Subcutaneous abdominal adipose tissue (tissue), 5 donors: ENCODE results near the gene HBP1.
"Not testable (repeated sequence)": the region's sequence is repeated elsewhere in the genome, so short reads cannot be mapped to it uniquely, and the experiment has no call there.

Experiments
- H3K27ac ChIP-seq: one replicate; pipeline ENCODE4 v1.7.0; 2013; ENCODE audit warnings: low read depth, mild to moderate bottlenecking, inconsistent platforms, low read length, moderate library complexity
- H3K27me3 ChIP-seq, 5 donors: one replicate each; pipeline ENCODE4 v1.7.0; 2013; ENCODE audit warnings: low read length in 5 of 5, inconsistent platforms in 1 of 5; ENCODE audit not compliant: control insufficient read depth in 5 of 5, insufficient read depth in 4 of 5
- H3K36me3 ChIP-seq, 5 donors: one replicate each; pipeline ENCODE4 v1.7.0; 2013; ENCODE audit warnings: low read length in 5 of 5; ENCODE audit not compliant: control insufficient read depth in 5 of 5, insufficient read depth in 5 of 5
- H3K4me1 ChIP-seq, 5 donors: one replicate each; pipeline ENCODE4 v1.7.0; 2013; ENCODE audit warnings: low read length in 5 of 5, mild to moderate bottlenecking in 3 of 5, moderate library complexity in 1 of 5; ENCODE audit not compliant: control insufficient read depth in 5 of 5, insufficient read depth in 5 of 5
- H3K4me3 ChIP-seq, 5 donors: one replicate each; pipeline ENCODE4 v1.7.0; 2013; ENCODE audit warnings: low read length in 5 of 5, low read depth in 1 of 5
- H3K9ac ChIP-seq, 5 donors: one replicate each; pipeline ENCODE4 v1.7.0; 2013; ENCODE audit warnings: low read length in 5 of 5, mild to moderate bottlenecking in 4 of 5, moderate library complexity in 3 of 5
- H3K9me3 ChIP-seq, 5 donors: one replicate each; pipeline ENCODE4 v1.7.0; 2013; ENCODE audit warnings: low read length in 5 of 5; ENCODE audit not compliant: control insufficient read depth in 5 of 5
- donor health status: healthy.
- donor health status: healthy.
- donor health status: healthy.
- donor health status: healthy.
- donor health status: healthy.

The HBP1 gene

DNA sequence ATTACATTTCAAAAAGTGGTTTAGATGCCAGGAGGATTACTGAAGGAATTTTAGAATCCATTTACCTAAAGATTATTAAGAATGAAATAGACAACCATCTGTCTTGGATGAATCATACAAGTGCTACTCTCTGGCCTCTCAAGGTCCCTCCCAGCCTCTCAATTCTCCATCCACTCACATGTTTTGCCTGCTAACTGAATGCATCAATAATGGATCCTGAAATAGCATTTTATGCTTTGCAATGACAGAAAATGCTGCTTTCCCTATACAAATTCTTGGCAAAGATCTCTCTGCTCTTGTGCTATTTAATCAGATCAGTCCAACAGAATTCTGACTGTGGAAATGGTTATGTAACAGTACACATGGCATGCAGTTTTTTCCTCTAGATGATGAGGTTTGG lies 68.1 kb downstream of the HBP1 start:
- H3K9ac ChIP-seq, result no peak overlapping the region
- no peaks in the 10 kb centered on the region for H3K27me3 ChIP-seq
- no peaks in the 10 kb centered on the region for H3K9me3 ChIP-seq
- no peak overlapping the region for H3K27ac ChIP-seq
- no peak overlapping the region for H3K4me3 ChIP-seq
- H3K36me3 ChIP-seq, result peaks cover 0 to 8% (median 4%) of the 10 kb centered on the region in 5 donors
- no peaks in the 10 kb centered on the region for H3K4me1 ChIP-seq

DNA sequence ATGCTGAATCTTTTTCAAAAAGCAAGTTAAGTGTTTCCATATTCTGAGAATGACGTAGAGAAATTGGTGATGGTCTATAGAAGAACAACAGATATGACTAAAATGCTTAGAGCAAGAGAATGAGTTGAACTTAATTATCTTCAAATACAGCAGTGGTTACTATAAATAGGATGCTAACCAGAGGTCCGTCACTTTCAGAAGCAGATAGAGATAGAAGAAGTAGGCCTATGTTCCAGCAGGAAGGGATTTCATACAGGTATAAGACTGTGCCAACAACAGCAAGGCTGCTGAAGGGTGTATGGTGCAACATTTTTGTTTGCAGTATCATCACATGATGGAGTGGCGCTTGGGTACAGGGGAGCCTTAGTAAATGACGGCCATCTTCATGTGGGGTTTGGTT lies 68.6 kb downstream of the HBP1 start:
- no peaks in the 10 kb centered on the region for H3K4me1 ChIP-seq
- no peak overlapping the region for H3K4me3 ChIP-seq
- no peak overlapping the region for H3K27ac ChIP-seq

DNA sequence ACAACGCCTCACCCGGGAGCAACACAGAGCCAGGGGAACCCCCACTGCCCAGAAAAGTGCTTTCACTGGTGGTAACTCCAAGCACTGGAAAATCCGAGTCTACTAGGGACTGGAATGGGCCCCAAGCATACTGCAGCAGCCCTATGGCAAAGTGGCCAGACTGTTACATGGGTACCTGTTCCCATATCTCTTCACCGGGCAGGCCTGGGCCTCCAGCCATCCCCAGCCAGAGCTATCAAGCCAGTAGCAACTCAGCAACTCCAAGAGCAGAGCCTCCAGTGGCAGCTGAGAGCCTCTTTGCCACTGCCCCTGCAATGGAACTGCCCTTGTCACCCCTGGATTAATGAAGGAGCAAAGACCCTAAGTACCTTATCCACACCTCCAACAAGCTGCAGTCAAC lies 73.5 kb downstream of the HBP1 start:
- H3K36me3 ChIP-seq, result peaks cover 0 to 11% (median 8%) of the 10 kb centered on the region in 5 donors
- no peak overlapping the region for H3K9ac ChIP-seq
- no peaks in the 10 kb centered on the region for H3K4me1 ChIP-seq
- peaks cover 2 to 16% (median 8%) of the 10 kb centered on the region in 5 donors for H3K9me3 ChIP-seq
- H3K27me3 ChIP-seq, result no peaks in the 10 kb centered on the region
- H3K27ac ChIP-seq, result no peak overlapping the region
- H3K4me3 ChIP-seq, result no peak overlapping the region

More for the DNA sequence above, 68.6 kb downstream of the HBP1 start:
- Histone ChIP-seq H3K9ac (no peak overlapping the region), H3K27me3 (no peaks in the 10 kb centered on the region), H3K36me3 (peaks cover 0 to 8% (median 4%) of the 10 kb centered on the region in 5 donors), H3K9me3 (no peaks in the 10 kb centered on the region)

DNA sequence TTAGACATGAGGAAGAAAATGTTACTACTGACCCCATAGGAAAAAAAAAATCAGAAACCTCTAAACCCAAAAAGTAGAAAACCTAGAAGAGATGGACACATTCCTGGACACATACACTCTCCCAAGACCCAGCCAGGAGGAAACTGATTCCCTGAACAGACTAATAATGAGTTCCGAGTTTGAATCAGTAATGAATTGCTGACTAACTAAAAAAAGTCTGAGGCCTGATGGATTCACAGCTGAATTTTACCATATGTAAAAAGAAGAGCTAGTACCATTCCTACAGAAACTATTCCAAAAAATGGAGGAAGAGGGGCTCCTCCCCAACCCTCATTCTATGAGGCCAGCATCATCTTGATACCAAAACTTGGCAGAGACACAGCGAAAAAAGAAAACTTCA lies 75.8 kb downstream of the HBP1 start:
- H3K4me1 ChIP-seq, result no peaks in the 10 kb centered on the region
- H3K27me3 ChIP-seq, result no peaks in the 10 kb centered on the region
- H3K9me3 ChIP-seq, result peaks cover 2 to 16% (median 8%) of the 10 kb centered on the region in 5 donors
- no peak overlapping the region for H3K9ac ChIP-seq
- no peak overlapping the region for H3K4me3 ChIP-seq
- no peak overlapping the region for H3K27ac ChIP-seq
- peaks cover 6 to 13% (median 10%) of the 10 kb centered on the region in 5 donors for H3K36me3 ChIP-seq

DNA sequence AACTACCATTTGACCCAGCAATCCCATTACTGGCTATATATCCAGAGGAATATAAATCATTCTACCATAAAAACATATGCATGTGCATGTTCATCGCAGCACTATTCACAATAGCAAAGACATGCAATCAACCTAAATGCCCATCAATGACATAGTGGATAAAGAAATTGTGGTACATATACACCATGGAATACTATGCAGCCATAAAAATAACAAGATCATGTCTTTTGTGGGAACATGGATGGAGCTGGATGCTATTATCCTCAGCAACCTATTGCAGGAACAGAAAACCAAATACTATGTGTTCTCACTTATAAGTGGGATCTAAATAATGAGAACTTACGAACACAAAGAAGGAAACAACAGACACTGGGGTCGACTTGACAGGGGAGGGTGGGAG lies 78.0 kb downstream of the HBP1 start:
- H3K4me1 ChIP-seq, result not testable (repeated sequence)

DNA sequence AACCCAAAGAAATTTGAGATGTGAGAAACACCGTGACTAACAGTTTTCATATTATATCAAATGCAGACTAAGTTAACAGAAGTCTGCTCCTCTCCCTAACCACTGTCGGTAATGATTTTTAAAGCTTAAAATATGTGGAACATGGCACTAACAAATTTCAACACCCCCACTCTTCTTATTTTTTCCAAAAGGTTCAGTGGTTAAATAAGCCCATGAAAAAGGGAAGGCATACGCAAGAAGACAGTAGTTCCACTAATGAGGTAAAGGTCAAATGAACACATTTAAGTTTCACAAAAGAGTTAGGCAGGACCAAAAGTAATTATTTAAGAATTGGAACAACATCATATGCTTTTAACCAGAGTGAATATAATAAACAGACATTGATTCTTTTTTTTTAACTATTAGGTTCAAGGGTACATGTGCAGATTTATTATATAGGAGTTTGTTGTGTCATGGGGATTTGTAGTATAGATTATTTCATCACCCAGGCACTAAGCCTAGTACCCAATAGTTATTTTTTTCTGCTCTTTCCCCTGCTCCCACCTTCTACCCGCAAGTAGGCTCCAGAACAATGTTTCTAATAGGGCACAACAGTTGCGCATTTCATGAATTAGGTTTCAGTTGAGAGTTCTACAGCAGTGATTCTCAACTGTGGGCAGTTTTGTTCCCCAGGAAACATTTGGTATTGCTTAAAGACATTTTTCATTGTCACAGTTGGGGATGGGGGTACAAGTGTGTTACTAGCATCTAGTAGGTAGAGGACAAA lies 79.9 kb downstream of the HBP1 start:
- H3K27me3 ChIP-seq, result no peaks in the 10 kb centered on the region
- H3K4me3 ChIP-seq, result no peak overlapping the region
- H3K9ac ChIP-seq, result no peak overlapping the region
- H3K36me3 ChIP-seq, result peaks cover 6 to 11% (median 10%) of the 10 kb centered on the region in 5 donors
- peaks cover 2 to 16% (median 8%) of the 10 kb centered on the region in 5 donors for H3K9me3 ChIP-seq
- H3K27ac ChIP-seq, result no peak overlapping the region
- H3K4me1 ChIP-seq, result peaks cover 0 to under 1% (median 0%) of the 10 kb centered on the region in 5 donors

More for the DNA sequence above, 78.0 kb downstream of the HBP1 start:
- H3K9me3 ChIP-seq, result peaks cover 2 to 16% (median 8%) of the 10 kb centered on the region in 5 donors
- H3K27me3 ChIP-seq, H3K9ac ChIP-seq, H3K4me3 ChIP-seq, H3K27ac ChIP-seq: not testable (repeated sequence)
- peaks cover 6 to 13% (median 10%) of the 10 kb centered on the region in 5 donors for H3K36me3 ChIP-seq

DNA sequence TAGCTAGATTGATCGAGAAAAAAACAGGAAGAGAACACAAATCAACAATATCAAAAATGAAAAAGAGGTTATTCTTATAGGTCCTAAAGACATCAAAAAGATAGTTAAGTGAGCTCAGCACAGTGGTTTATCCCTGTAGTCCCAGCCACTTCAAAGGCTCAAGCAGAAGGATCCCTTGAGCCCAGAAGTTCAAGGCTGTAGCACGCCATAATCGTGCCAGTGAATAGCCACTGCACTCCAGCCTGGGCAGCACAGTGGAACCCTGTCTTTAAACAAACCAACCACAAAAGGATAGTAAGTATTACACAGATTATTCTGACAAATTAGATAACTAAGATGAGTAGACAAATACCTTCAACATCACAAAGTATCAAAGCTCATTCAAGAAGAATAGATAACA lies 83.2 kb downstream of the HBP1 start:
- H3K4me3 ChIP-seq, result no peak overlapping the region
- H3K27ac ChIP-seq, result no peak overlapping the region
- peaks cover 0 to 4% (median 0%) of the 10 kb centered on the region in 5 donors for H3K4me1 ChIP-seq
- no peaks in the 10 kb centered on the region for H3K27me3 ChIP-seq
- peaks cover 0 to under 1% (median 0%) of the 10 kb centered on the region in 5 donors for H3K9me3 ChIP-seq
- H3K36me3 ChIP-seq, result peaks cover 3 to 9% (median 6%) of the 10 kb centered on the region in 5 donors
- H3K9ac ChIP-seq, result no peak overlapping the region
